Activated B cell treated with CpG ODN at 0.5 μM for 24 hours (primary cell): ENCODE results near the gene TMEM165. TPM values are rescaled to one million over a fixed set of nuclear protein-coding genes. Genes with fewer than 3 reads are reported as not detected.

Source experiments
- ATAC-seq: fragments of 200-7000 bp; cut with Tn5 transposase; one replicate; pipeline ENCODE4 v1.10.0; 2021; ENCODE audit warnings: low read depth, mild to moderate bottlenecking, moderate library complexity
- CTCF ChIA-PET: fragments of 350-600 bp; sonication (Branson Sonifier 250); formaldehyde crosslinking; loops from one replicate; lab custom pipeline; 2021; ENCODE audit warnings: antibody characterized with exemption; lab: Charles Lee
- POLR2A ChIA-PET: fragments of 350-600 bp; sonication (Branson Sonifier 250); formaldehyde crosslinking; loops from one replicate; lab custom pipeline; 2021; ENCODE audit warnings: antibody characterized with exemption; lab: Charles Lee
- DNase-seq: peaks from one replicate; pipeline ENCODE4 v3.0.0; 2022
- H3K27ac Mint-ChIP-seq: one replicate; pipeline ENCODE4 v1.8.0; 2020; ENCODE audit warnings: mixed read lengths
- H3K27me3 Mint-ChIP-seq: one replicate; pipeline ENCODE4 v1.8.0; 2021; ENCODE audit warnings: mixed read lengths
- H3K36me3 Mint-ChIP-seq: one replicate; pipeline ENCODE4 v1.8.0; 2021; ENCODE audit warnings: low read depth, mixed read lengths
- H3K4me1 Mint-ChIP-seq: one replicate; pipeline ENCODE4 v1.8.0; 2021; ENCODE audit warnings: mixed read lengths
- H3K4me3 Mint-ChIP-seq: one replicate; pipeline ENCODE4 v1.8.0; 2020; ENCODE audit warnings: mild to moderate bottlenecking, mixed read lengths
- H3K9me3 Mint-ChIP-seq: one replicate; pipeline ENCODE4 v1.8.0; 2020; ENCODE audit warnings: mixed read lengths
- CTCF ChIP-seq: fragments of 200-600 bp; IDR thresholded peaks from one replicate; pipeline ENCODE4 v1.8.0; 2022; ENCODE audit warnings: antibody characterized with exemption, mild to moderate bottlenecking
- intact Hi-C: fragments of 100-400 bp; cut with micrococcal nuclease; formaldehyde crosslinking; loops from one replicate; pipeline ENCODE4 v1.15.1; 2024
- total RNA-seq: library from RNA; stranded (reverse); gene quantifications from 2 replicates; pipeline ENCODE4 v1.2.3, GENCODE V29; 2022

Gene TMEM165
- total RNA-seq, 1 donor from 2014 or later, result 90.2 TPM

GRCh38 chr4:55431710-55432336 is 36.1 kb downstream of the TMEM165 start:
- TF ChIP-seq CTCF, result no peak
- Mint-ChIP-seq H3K27ac (no peak overlapping the region), H3K4me3 (no peak overlapping the region), H3K4me1 (peaks cover 5% of the 10 kb centered on the region), H3K27me3 (no peaks in the 10 kb centered on the region), H3K36me3 (peaks cover 75% of the 10 kb centered on the region), H3K9me3 (no peaks in the 10 kb centered on the region)
- ChIA-PET POLR2A (no interaction called here), CTCF (no interaction called here)
- intact Hi-C loops, result no loop called here
- ATAC-seq (no peak), DNase-seq (no peak)

GRCh38 chr4:55435141-55435841 is 39.5 kb downstream of the TMEM165 start:
- H3K4me3 Mint-ChIP-seq, result no peak overlapping the region
- no peak for DNase-seq
- ATAC-seq, result peak; percentile 18
- H3K27ac Mint-ChIP-seq, result peak overlapping the region; percentile 32
- POLR2A ChIA-PET, result no interaction called here
- CTCF ChIA-PET, result no interaction called here
- intact Hi-C loops, result no loop called here
- TF ChIP-seq CTCF, result no peak
- peaks cover 72% of the 10 kb centered on the region for H3K36me3 Mint-ChIP-seq
- H3K9me3 Mint-ChIP-seq, result no peaks in the 10 kb centered on the region
- peaks cover 5% of the 10 kb centered on the region for H3K4me1 Mint-ChIP-seq
- H3K27me3 Mint-ChIP-seq, result no peaks in the 10 kb centered on the region

GRCh38 chr4:55437356-55437796 is 41.6 kb downstream of the TMEM165 start:
- Mint-ChIP-seq H3K4me3 (no peak overlapping the region), H3K4me1 (peaks cover 5% of the 10 kb centered on the region), H3K36me3 (peaks cover 74% of the 10 kb centered on the region), H3K27me3 (no peaks in the 10 kb centered on the region), H3K9me3 (no peaks in the 10 kb centered on the region), H3K27ac (no peak overlapping the region)
- CTCF ChIA-PET, result no interaction called here
- POLR2A ChIA-PET, result interaction anchor here (0.5 kb wide), 1 partner anchor 21 kb away, joined by 3 read pairs; no protein-coding TSS in a partner anchor
- DNase-seq, result no peak
- intact Hi-C loops, result no loop called here
- ATAC-seq, result no peak
- no peak for TF ChIP-seq CTCF

DNA sequence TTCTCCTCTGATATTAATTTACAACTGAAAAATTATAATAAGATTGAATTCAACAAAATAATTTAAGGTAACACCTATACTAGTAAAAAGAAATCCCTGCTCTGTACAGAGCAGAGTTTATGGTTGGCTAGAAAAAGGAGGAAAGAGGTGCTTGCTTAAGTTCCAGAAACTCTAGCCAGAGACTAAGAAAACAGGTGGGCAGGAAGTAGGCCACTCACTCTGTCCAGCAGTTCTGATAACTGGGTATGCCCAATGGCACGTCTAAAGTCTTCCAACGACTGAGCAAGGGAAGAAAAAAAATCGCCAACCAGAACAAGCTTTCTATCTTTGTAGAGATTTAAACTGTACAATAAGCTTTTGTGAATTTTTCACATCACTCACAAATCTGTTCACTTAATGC is 42.1 kb downstream of the TMEM165 start:
- POLR2A ChIA-PET, result interaction anchor here (0.5 to 0.6 kb wide), 2 partner anchors 12 to 22 kb away, joined by 3 to 5 read pairs; no protein-coding TSS in a partner anchor
- CTCF ChIA-PET, result no interaction called here
- no peak for TF ChIP-seq CTCF

GRCh38 chr4:55438314-55438713 is 42.6 kb downstream of the TMEM165 start:
- Mint-ChIP-seq H3K4me3 (no peak overlapping the region), H3K36me3 (peaks cover 71% of the 10 kb centered on the region), H3K4me1 (peaks cover 5% of the 10 kb centered on the region), H3K9me3 (no peaks in the 10 kb centered on the region), H3K27ac (no peak overlapping the region), H3K27me3 (no peaks in the 10 kb centered on the region)
- CTCF ChIA-PET, result no interaction called here
- POLR2A ChIA-PET, result interaction anchor here (0.6 kb wide), 1 partner anchor 12 kb away, joined by 5 read pairs; no protein-coding TSS in a partner anchor
- no peak for DNase-seq
- no peak for TF ChIP-seq CTCF
- no peak for ATAC-seq
- intact Hi-C loops, result no loop called here

More for the DNA sequence above, 42.1 kb downstream of the TMEM165 start:
- Mint-ChIP-seq H3K4me1 (peaks cover 5% of the 10 kb centered on the region), H3K4me3 (no peak overlapping the region), H3K27ac (no peak overlapping the region), H3K9me3 (no peaks in the 10 kb centered on the region), H3K27me3 (no peaks in the 10 kb centered on the region), H3K36me3 (peaks cover 75% of the 10 kb centered on the region)
- ATAC-seq (no peak), DNase-seq (no peak)
- intact Hi-C loops, result no loop called here
